ENCODE measurements around the gene TEX29. TPM values are rescaled to one million over a fixed set of nuclear protein-coding genes. Genes with fewer than 3 reads are reported as not detected.

Gene TEX29
- total and polyA plus RNA-seq, 9 of the 15 experiments (the other 6 are each of a cell fraction or from before 2014, with no cell fraction given), result 0.11 TPM; not detected in 7

- Histone ChIP-seq H3K36me3 (ENCODE audit: control insufficient read depth, insufficient read depth, low read length) (no peaks in the 10 kb centered on the region), H3K4me3 (no peak overlapping the region), H3K79me2 (ENCODE audit: control insufficient read depth, insufficient read depth, low read length) (no peaks in the 10 kb centered on the region), H3K4me1 (replicated peaks in 1 of 2; ENCODE audit: control insufficient read depth in 2 of 2, insufficient read depth in 2 of 2, low read length in 2 of 2) (no peaks in the 10 kb centered on the region), H3K4me2 (ENCODE audit: insufficient read depth, low read length) (no peak overlapping the region), H3K27ac (ENCODE audit: extremely low read depth, low read depth, low read length) (no peak overlapping the region), H2AFZ (ENCODE audit: low read depth, low read length) (no peak overlapping the region), H3K27me3 (ENCODE audit: control insufficient read depth in 2 of 2, insufficient read depth in 2 of 2, low read length in 2 of 2) (peaks cover 5 to 62% of the 10 kb centered on the region in 2 experiments; a peak in 3 of 5 replicates), H3K9me1 (ENCODE audit: control insufficient read depth, insufficient read depth, low read length) (no peaks in the 10 kb centered on the region), H3K9me3 (replicated peaks; ENCODE audit: control insufficient read depth, insufficient read depth, low read depth, low read length) (no peaks in the 10 kb centered on the region), H3K9ac (ENCODE audit: insufficient read depth in 1 of 2, low read depth in 2 of 2, low read length in 2 of 2) (no peak overlapping the region), H4K20me1 (replicated peaks; ENCODE audit: control insufficient read depth, insufficient read depth, low read length) (no peaks in the 10 kb centered on the region)
- ChIA-PET CTCF (ENCODE audit: low intra/inter-chr PET ratio) (no interaction called here), POLR2A (interaction anchor here (0.5 kb wide), 1 partner anchor 38 kb away, joined by 3 read pairs; no protein-coding TSS in a partner anchor)
- no TSS peak for BruUV-seq (replicated peaks)
- in situ Hi-C loops (cut with MboI) (no loop called here), intact Hi-C loops (cut with micrococcal nuclease) (no loop called here)
- WGBS (ENCODE audit: insufficient coverage, low coverage, missing lambda C conversion rate), result 0% methylated on average over 17 of the region's 21 CpGs
- FAIRE-seq (no peak), ATAC-seq (no peak), DNase-seq (ENCODE audit: extremely low read depth in 1 of 4, low spot score in 3 of 4) (no peak)
- TF ChIP-seq BRF2 (IDR thresholded peaks at IDR 0.05; ENCODE audit: borderline replicate concordance, insufficient read depth, insufficient read length), result no peak
- no peak for TF ChIP-seq CTCF (IDR thresholded peaks at IDR 0.05 in 2 of 3, conservative IDR thresholded peaks at IDR 0.05 in 1 of 3; ENCODE audit: insufficient read depth in 2 of 3, low read depth in 1 of 3, low read length in 3 of 3)
- TF ChIP-seq ATF7 (IDR thresholded peaks at IDR 0.05), result no peak
- TF ChIP-seq MTA2 (IDR thresholded peaks at IDR 0.05; ENCODE audit: low read depth), result no peak
- TF ChIP-seq RREB1 (CRISPR knock-in tag; IDR thresholded peaks at IDR 0.05), result no peak
- TF ChIP-seq VEZF1 (CRISPR knock-in tag; IDR thresholded peaks at IDR 0.05), result no peak
- no peak for TF ChIP-seq DPF2 (IDR thresholded peaks at IDR 0.05)
- TF ChIP-seq CBFA2T3 (IDR thresholded peaks at IDR 0.05), result no peak
- TF ChIP-seq DLX4 (CRISPR knock-in tag; IDR thresholded peaks at IDR 0.05), result no peak
Measured at GRCh38 chr13:111389621-111390521, 69.4 kb downstream of the TEX29 start.

Measured in K562 (cell line).